ENCODE results near the gene SORCS1.

DNA sequence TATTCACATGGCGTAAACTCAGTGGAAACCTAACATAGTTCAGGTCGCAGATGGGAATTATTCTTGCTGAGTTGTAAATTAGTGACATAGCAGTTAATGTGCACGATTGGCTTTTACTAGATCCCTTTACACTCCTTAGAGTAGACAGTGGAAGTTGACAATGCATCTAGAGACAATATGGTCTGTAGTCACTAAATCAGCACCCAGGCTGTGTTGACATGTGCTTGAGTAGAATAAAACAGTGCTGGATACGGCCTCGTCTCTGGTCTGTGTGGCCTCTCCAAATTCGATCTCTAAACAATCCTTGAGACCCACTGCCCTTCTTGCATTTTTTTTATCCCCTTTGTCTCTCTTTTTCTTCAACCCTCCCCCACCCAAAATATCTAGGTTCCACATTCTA is 615.7 kb downstream of the SORCS1 start:
- TF ChIP-seq, protein P1, sequence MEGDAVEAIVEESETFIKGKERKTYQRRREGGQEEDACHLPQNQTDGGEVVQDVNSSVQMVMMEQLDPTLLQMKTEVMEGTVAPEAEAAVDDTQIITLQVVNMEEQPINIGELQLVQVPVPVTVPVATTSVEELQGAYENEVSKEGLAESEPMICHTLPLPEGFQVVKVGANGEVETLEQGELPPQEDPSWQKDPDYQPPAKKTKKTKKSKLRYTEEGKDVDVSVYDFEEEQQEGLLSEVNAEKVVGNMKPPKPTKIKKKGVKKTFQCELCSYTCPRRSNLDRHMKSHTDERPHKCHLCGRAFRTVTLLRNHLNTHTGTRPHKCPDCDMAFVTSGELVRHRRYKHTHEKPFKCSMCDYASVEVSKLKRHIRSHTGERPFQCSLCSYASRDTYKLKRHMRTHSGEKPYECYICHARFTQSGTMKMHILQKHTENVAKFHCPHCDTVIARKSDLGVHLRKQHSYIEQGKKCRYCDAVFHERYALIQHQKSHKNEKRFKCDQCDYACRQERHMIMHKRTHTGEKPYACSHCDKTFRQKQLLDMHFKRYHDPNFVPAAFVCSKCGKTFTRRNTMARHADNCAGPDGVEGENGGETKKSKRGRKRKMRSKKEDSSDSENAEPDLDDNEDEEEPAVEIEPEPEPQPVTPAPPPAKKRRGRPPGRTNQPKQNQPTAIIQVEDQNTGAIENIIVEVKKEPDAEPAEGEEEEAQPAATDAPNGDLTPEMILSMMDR (IDR thresholded peaks at IDR 0.05) = no peak
- no peak for TF ChIP-seq POLR2A (IDR thresholded peaks at IDR 0.05)

Data from prostate gland (tissue), 2 donors.